C4-2B (cell line): Measurements from ENCODE around the gene NIFK.

Experiments used
- H3K27ac ChIP-seq: fragments of 450-650 bp; 2 replicates; pipeline ENCODE4 v1.5.1; 2017
- ZFX ChIP-seq: fragments of 450-650 bp; IDR thresholded peaks from 2 replicates; pipeline ENCODE4 v1.6.1; 2017
- TF ChIP-seq, protein P1 (sequence below): fragments of 450-650 bp; conservative IDR thresholded peaks from 2 replicates; pipeline ENCODE4 v1.5.1; 2017; ENCODE audit warnings: mild to moderate bottlenecking

NIFK gene

GRCh38 chr2:121731366-121731765, 5.3 kb downstream of the NIFK start:
- TF ChIP-seq, protein P1, sequence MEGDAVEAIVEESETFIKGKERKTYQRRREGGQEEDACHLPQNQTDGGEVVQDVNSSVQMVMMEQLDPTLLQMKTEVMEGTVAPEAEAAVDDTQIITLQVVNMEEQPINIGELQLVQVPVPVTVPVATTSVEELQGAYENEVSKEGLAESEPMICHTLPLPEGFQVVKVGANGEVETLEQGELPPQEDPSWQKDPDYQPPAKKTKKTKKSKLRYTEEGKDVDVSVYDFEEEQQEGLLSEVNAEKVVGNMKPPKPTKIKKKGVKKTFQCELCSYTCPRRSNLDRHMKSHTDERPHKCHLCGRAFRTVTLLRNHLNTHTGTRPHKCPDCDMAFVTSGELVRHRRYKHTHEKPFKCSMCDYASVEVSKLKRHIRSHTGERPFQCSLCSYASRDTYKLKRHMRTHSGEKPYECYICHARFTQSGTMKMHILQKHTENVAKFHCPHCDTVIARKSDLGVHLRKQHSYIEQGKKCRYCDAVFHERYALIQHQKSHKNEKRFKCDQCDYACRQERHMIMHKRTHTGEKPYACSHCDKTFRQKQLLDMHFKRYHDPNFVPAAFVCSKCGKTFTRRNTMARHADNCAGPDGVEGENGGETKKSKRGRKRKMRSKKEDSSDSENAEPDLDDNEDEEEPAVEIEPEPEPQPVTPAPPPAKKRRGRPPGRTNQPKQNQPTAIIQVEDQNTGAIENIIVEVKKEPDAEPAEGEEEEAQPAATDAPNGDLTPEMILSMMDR, result no peak
- TF ChIP-seq ZFX, result no peak
- H3K27ac ChIP-seq, result no peak overlapping the region

DNA sequence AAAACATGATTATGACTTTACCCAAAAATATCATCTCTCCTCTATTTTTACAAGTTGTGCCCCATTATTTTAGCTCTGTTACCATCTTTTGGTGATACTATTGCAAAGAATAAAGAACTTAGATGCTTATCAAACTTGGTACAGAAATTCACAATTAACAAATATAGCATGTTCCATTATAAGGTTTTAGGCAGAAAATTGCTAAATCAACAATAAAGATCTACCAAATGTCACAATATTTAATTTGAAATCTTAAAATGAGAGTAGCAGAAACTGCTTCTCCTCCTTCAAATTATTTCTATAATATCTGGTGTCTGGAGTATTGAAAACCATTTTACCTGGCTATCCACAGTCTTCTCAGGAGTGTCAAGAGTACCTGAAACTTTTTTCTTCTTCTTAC, 8.7 kb downstream of the NIFK start:
- TF ChIP-seq ZFX, result no peak
- TF ChIP-seq, protein P1, result no peak
- no peak overlapping the region for H3K27ac ChIP-seq

GRCh38 chr2:121727332-121727731, 9.3 kb downstream of the NIFK start:
- TF ChIP-seq, protein P1, result no peak
- no peak for TF ChIP-seq ZFX
- H3K27ac ChIP-seq, result no peak overlapping the region

DNA sequence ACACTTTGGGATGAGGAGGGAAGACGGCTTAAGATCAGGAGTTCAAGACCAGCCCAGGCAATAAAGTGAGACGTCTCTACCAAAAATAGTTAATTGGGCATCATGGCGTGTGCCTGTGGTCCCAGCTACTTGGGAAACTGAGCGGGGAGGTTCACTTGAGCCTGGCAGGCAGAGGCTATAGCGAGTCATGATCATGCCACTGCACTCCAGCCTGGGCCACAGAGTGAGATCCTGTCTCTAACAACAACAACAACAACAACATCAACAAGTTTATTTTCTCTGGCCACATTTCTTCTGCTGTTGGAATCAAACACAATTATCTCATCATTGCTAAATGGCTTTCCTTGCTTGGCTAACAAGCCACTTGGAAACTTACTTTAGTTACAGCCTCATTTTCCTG, 13.4 kb downstream of the NIFK start:
- no peak overlapping the region for H3K27ac ChIP-seq
- TF ChIP-seq ZFX, result no peak
- TF ChIP-seq, protein P1, result no peak

GRCh38 chr2:121722479-121722878, 14.2 kb downstream of the NIFK start:
- TF ChIP-seq ZFX, result no peak
- TF ChIP-seq, protein P1, result no peak

DNA sequence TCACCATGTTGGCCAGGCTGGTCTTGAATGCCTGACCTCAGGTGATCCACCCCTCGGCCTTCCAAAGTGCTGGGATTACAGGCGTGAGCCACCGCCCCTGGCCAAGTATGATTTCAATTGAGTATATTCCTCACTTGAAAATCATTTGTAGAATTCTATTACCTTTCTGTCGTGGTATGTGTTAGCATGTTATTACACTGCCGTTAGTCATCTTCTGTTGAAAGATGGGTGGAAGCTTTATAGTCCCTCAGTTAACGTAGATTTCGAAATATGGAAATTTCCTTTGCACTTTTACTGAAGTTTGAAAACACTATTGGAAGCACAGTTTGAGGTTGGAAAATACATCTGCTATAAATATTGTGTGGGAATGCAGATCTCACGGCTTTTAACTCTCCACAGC, 14.7 kb downstream of the NIFK start:
- no peak for TF ChIP-seq ZFX
- TF ChIP-seq, protein P1, result no peak
- no peak overlapping the region for H3K27ac ChIP-seq

More at GRCh38 chr2:121722479-121722878, 14.2 kb downstream of the NIFK start:
- no peak overlapping the region for H3K27ac ChIP-seq

DNA sequence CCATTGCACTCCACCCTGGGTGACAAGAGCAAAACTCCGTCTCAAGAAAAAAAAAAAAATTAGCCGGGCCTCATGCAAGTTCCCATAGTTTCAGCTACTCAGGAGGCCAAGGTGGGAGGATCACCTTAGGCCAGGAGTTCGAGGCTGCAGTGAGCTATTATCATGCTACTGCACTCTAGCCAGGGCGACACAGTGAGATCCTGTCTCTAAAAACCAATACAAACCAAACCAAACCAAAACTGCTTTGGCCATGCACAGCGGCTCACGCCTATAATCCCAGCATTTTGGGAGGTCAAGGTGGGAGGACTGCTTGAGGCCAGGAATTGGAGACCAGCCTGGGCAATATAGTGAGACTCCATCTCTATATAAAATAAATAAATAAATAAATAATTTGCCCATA, 19.1 kb downstream of the NIFK start:
- no peak for TF ChIP-seq ZFX
- TF ChIP-seq, protein P1, result no peak
- no peak overlapping the region for H3K27ac ChIP-seq
